ENCODE data around the gene OSBPL7.
"Not testable (repeated sequence)": the region's sequence is repeated elsewhere in the genome, so short reads cannot be mapped to it uniquely, and the experiment has no call there.

Gene OSBPL7

GRCh38 chr17:47803201-47803600, 18.4 kb downstream of the OSBPL7 start:
- DNase-seq, result no peak

GRCh38 chr17:47802341-47803022, 19.1 kb downstream of the OSBPL7 start:
- no peak for DNase-seq

DNA sequence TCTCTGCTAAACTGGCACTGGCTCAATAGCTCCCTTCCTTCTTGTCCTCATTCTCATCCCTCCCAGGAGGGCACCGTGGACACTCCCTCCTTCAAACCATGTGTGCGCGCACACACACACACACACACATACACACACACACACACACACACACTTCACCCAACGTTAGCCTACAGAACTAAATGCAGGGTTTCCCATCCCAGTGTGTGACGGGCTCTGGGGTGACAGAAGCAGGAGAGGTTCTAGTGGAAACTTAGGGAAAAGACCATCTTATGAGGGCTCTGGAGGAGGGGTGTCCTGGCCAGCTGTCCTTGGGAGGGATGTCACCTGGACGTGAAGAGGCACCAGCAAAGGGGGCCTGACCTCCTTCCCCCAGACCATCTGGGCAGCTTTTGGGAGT, 19.7 kb downstream of the OSBPL7 start:
- DNase-seq, result no peak

- DNase-seq, result no peak
Observed at GRCh38 chr17:47801176-47801765, 20.3 kb downstream of the OSBPL7 start.

DNA sequence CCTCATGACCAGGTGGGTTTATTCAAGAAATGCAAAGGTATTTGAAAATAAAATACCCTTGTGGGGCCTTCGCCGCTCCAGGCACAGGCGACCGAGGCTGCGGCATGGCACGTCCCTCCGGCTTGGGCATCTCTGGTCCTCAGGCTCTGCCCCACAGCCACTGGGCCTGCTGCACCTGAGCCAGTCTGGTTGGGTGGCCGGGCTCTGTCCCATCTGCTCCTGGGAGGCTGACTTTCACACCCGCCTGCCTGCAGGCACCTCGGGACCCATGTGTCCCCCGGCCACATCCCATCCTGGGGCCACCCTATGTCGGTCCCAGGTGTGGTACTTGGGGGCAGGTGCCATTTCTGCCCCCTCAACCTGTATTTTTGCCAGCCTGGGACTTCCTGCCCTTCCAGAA, 20.9 kb downstream of the OSBPL7 start:
- no peak for DNase-seq

- DNase-seq, result no peak
Observed at GRCh38 chr17:47797797-47798196, 23.8 kb downstream of the OSBPL7 start.

GRCh38 chr17:47792979-47793378, 28.6 kb downstream of the OSBPL7 start:
- no peak for DNase-seq

DNA sequence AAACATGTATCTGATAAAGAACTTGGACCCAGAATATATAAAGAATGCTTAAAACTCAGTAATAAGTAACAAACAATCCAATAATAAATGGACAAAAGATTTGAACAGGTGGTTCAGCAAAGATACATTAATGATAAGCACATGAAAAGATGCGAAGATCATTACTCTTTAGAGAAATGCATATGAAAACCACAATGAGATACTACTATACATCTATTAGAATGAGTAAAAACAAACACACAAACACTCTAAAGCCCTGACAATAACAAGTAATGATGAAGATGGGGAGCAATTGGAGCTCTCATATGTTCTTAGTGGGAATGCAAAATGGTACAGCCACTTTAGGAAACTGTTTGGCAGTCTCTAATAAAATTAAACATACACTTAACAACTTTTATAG, 29.1 kb downstream of the OSBPL7 start:
- no peak for DNase-seq

DNA sequence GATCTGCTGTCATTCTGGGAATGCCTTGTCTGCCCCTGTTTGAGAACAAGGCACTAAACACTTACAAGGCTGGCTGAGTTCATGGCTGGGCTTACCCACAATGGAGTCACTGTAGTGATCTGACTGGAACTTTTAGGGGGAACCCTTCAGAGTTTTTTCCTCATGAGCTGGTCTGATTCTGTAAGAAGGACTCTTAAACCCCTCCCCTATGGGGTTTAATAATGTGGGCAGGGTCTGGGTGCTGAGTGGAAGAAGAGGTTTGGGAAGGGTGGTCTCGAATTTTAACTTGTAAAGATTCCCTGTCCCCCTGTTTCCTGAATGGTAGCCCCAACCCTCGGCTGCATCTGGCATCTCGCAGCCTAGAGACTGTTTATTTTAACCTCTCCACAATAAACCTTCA, 30.6 kb downstream of the OSBPL7 start:
- DNase-seq, result no peak

- DNase-seq, result peak; percentile 60
Observed at GRCh38 chr17:47789611-47790561, 31.7 kb downstream of the OSBPL7 start.

DNA sequence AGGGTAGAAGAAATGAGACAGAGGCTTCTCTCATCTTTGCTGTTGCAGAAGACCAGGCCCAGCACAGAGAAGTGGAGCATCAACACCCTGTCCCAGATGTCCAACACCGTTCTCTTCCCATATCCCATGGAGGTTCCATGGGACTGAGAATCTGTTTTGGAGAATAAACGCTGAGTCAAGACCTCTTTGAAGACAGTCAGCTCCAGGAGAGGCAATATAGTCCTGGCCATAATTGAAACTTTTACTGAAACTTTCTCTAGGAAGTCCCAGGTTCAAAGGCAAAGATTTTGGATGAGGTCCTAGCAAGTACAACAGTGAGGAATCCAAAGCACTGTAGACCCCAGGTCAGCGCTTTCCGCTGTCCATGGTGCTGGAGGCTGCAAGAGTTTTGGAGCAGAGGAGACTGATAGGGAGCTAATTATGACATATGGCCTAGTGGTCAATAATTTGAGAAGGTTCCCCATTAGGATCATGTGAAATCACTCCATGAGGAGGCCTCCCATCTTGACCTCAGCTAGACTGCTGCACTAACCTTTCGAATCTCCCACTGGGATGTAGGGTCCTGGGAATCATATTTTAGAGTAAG, 36.0 kb downstream of the OSBPL7 start:
- no peak for DNase-seq

DNA sequence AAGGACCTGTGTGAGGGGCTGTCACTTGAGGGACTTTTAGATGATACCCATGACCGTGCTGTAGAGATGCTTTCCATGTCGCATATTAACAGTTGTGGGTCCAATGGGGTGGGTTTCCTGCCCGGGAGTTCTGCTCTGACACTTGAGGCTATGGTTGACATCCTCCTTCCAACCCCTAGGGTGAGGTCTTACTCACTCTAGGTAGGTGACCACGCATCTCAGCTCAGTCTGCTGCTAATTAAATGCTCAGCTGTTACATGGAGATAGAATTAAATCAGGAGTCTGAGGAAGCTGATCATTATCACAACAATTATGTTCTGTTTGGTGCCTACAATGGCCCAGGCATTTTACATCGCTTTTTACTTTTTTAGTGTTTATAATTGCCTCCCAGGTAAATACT, 40.2 kb downstream of the OSBPL7 start:
- no peak for DNase-seq

- no peak for DNase-seq
Observed at GRCh38 chr17:47778184-47778635, 43.4 kb downstream of the OSBPL7 start.

GRCh38 chr17:47776330-47777197, 45.0 kb downstream of the OSBPL7 start:
- DNase-seq, result no peak

DNA sequence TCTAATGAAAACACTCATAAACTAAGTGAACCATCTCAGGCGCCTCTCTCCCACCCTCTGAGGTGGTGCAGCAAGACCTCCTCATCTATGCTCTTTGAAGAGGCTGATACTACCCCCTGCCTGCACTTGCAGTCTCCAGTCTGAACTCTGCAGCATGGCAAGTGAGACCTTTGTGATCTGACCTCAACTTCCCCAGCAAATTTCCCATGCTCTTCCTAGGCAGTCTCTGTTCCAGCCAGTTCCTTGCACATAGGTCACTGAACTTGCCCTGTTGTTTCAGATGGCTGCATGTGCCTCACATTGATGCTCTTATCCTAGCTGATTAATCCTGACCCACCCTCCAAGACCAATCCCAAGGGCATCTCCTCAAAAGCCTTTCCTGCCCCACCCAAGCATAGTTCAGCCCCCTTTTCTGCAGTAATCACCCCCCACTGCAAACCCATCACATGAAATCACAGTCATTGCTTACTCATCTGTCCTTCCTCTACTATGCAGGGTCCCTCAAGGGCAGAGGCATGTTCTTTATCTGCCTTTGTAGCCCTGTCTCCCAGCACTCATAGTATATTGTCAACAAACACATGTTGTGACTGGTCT, 46.5 kb downstream of the OSBPL7 start:
- no peak for DNase-seq

- DNase-seq, result no peak
Observed at GRCh38 chr17:47774331-47774730, 47.3 kb downstream of the OSBPL7 start.

GRCh38 chr17:47773649-47774048, 47.9 kb downstream of the OSBPL7 start:
- DNase-seq, result not testable (repeated sequence)

DNA sequence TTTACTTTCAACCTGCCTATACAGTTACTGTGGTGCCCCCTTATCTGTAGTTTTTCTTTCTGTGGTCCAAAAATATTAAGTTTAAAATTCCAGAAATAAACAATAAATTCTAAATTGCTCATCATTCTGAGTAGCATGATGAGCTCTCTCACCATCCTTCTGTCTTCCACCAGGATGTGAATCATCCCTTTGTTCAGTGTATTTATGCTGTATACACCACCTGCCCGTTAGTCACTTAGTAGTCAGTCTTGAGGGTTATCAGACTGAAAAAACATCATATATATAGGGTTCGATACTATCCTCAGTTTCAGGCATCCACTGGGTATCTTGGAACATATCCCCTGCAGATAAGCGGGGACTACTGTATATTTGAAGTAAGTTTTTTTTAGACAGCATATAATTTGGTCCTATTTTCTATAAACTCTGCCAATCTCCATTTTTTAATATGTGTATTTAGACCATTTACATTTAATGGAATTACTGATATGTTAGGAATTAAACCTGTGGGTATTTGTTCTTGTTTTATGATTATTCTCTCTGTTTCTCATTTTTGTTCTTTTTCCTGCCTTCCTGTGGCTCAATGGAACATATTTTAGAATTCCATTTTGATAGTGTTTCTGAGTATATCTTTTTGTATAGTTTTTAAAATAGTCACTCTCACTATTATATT, 57.5 kb downstream of the OSBPL7 start:
- DNase-seq, result no peak

GRCh38 chr17:47762728-47763127, 58.9 kb downstream of the OSBPL7 start:
- DNase-seq, result no peak

DNA sequence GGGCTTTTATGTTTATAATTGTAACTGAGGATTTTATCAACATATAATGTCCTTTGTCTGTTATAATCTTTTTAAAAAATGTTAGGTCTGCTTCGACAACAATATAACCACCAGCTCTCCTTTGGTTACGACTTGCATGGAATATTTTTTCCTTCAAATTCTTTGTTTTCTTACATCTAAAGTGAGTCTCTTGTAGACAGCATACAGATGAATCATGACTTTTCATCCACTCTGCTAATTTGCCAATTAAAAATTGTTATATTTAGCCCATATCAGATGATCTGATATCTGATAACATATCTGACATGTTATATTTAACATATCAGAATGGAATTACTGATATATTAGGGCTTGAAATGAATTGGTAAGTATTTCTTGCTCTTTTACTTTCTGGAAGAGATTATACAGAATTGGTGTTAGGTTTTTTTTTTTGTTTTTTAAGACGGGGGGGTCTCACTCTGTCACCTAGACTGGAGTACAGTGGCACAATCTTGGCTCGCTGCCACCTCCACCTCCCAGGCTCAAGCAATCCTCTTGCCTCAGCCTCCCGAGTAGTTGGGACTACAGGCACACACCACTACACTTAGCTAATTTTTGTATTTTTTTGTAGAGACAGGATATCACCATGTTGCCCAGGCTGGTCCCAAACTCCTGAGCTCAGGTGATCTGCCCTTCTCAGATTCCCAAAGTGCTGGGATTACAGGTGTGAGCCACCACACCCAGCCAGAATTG, 61.0 kb downstream of the OSBPL7 start:
- DNase-seq, result no peak

- DNase-seq, result no peak
Observed at GRCh38 chr17:47757386-47757785, 64.2 kb downstream of the OSBPL7 start.

Data from right forelimb (tissue), 1 donor.